ENCODE results near the gene CD27.

DNA sequence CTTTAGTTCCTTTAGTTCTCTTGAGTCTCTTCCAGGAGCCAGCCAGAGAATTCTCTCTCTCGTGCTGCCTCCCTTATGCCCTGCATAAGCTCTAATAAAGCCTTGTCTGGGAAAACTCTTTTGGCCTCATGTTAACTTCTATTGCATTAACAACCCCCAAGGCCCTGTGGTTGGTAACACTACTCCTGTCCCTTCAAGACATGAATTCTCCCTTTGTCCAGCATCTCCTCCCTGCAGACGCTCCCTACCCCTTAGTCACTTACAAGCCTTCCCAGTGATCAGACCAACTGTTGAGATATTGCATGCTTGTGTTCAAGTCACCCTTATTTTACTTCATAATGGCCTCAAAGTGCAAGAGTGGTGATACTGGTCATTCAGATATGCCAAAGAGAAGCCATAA, 48.7 kb upstream of the CD27 start:
- TF ChIP-seq, protein P1, sequence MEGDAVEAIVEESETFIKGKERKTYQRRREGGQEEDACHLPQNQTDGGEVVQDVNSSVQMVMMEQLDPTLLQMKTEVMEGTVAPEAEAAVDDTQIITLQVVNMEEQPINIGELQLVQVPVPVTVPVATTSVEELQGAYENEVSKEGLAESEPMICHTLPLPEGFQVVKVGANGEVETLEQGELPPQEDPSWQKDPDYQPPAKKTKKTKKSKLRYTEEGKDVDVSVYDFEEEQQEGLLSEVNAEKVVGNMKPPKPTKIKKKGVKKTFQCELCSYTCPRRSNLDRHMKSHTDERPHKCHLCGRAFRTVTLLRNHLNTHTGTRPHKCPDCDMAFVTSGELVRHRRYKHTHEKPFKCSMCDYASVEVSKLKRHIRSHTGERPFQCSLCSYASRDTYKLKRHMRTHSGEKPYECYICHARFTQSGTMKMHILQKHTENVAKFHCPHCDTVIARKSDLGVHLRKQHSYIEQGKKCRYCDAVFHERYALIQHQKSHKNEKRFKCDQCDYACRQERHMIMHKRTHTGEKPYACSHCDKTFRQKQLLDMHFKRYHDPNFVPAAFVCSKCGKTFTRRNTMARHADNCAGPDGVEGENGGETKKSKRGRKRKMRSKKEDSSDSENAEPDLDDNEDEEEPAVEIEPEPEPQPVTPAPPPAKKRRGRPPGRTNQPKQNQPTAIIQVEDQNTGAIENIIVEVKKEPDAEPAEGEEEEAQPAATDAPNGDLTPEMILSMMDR (IDR thresholded peaks at IDR 0.05): no peak
- no peak for TF ChIP-seq ZFX (IDR thresholded peaks at IDR 0.05; ENCODE audit: borderline replicate concordance)

Data from 22Rv1 (cell line).